Right atrium auricular region (tissue), 2 donors: ENCODE results near the gene FHIT. TPM values are rescaled to one million over a fixed set of nuclear protein-coding genes. Genes with fewer than 3 reads are reported as not detected.

Experiments
- DNase-seq: peaks from one replicate; pipeline ENCODE4 v3.0.0-alpha.2; 2019; ENCODE audit warnings: low spot score
- H3K27ac ChIP-seq, 2 donors: fragments of 200-600 bp; sonication (generic); 1 replicate in 1 of 2; 2 replicates in 1 of 2; pipeline ENCODE4 v1.5.1; 2016 to 2019
- H3K27me3 ChIP-seq, 2 donors: fragments of 200-600 bp; sonication (generic); one replicate each; pipeline versions ENCODE4 v1.5.1 to v1.6.0; 2017 to 2019
- H3K36me3 ChIP-seq: fragments of 200-600 bp; sonication (generic); one replicate; pipeline ENCODE4 v1.5.1; 2016
- H3K4me1 ChIP-seq, 2 donors: fragments of 200-600 bp; sonication (generic); one replicate each; pipeline versions ENCODE4 v1.5.1 to v1.6.0; 2017 to 2019
- H3K4me3 ChIP-seq, 2 donors: fragments of 200-600 bp; sonication (generic); 1 replicate in 1 of 2; 2 replicates in 1 of 2; pipeline ENCODE4 v1.5.1; 2017 to 2019; ENCODE audit warnings: mild to moderate bottlenecking in 1 of 2, moderate library complexity in 1 of 2
- H3K9me3 ChIP-seq, 2 donors: fragments of 200-600 bp; sonication (generic); one replicate each; pipeline ENCODE4 v1.5.1; 2019
- CTCF ChIP-seq, 2 donors: fragments of 200-600 bp; sonication (generic); IDR thresholded peaks; one replicate each; pipeline ENCODE4 v1.5.1; 2019; ENCODE audit warnings: antibody characterized with exemption in 2 of 2
- total RNA-seq, 2 donors: library from RNA; depleted of rRNA; stranded (reverse); fragments of >200 nt; gene quantifications; one replicate each; pipeline ENCODE4 v1.1.0, GENCODE V29; 2016

The FHIT gene
- total RNA-seq, 2 donors from 2014 or later = 10.4 to 11.0 TPM

- no peak for TF ChIP-seq CTCF (IDR thresholded peaks at IDR 0.05)
- no peak overlapping the region for H3K27ac ChIP-seq
- H3K36me3 ChIP-seq = no peaks in the 10 kb centered on the region
- H3K9me3 ChIP-seq = no peaks in the 10 kb centered on the region
- no peaks in the 10 kb centered on the region for H3K27me3 ChIP-seq
- no peak overlapping the region for H3K4me3 ChIP-seq
- no peak for DNase-seq
- H3K4me1 ChIP-seq = no peaks in the 10 kb centered on the region
These were observed 1165.6 kb downstream of the FHIT start for GRCh38 chr3:60085649-60086048.

- Histone ChIP-seq H3K4me3 (no peak overlapping the region), H3K27ac (no peak overlapping the region), H3K27me3 (no peaks in the 10 kb centered on the region), H3K36me3 (no peaks in the 10 kb centered on the region), H3K9me3 (peaks cover 0 to 11% of the 10 kb centered on the region in 2 donors), H3K4me1 (no peaks in the 10 kb centered on the region)
- DNase-seq = no peak
- TF ChIP-seq CTCF (IDR thresholded peaks at IDR 0.05) = no peak
These were observed 1169.7 kb downstream of the FHIT start for GRCh38 chr3:60081381-60082095.

GRCh38 chr3:60080648-60081047 lies 1170.6 kb downstream of the FHIT start:
- no peak for TF ChIP-seq CTCF (IDR thresholded peaks at IDR 0.05)
- Histone ChIP-seq H3K27ac (no peak overlapping the region), H3K4me3 (no peak overlapping the region), H3K36me3 (no peaks in the 10 kb centered on the region), H3K4me1 (no peaks in the 10 kb centered on the region), H3K9me3 (peaks cover 0 to 11% of the 10 kb centered on the region in 2 donors), H3K27me3 (no peaks in the 10 kb centered on the region)
- no peak for DNase-seq

- Histone ChIP-seq H3K4me1 (peaks cover 0 to 3% of the 10 kb centered on the region in 2 donors), H3K4me3 (no peak overlapping the region), H3K27me3 (no peaks in the 10 kb centered on the region), H3K36me3 (no peaks in the 10 kb centered on the region), H3K9me3 (peaks cover 0 to 11% of the 10 kb centered on the region in 2 donors), H3K27ac (no peak overlapping the region)
- TF ChIP-seq CTCF (IDR thresholded peaks at IDR 0.05) = no peak
- no peak for DNase-seq
These were observed 1172.2 kb downstream of the FHIT start for GRCh38 chr3:60079076-60079475.

GRCh38 chr3:60076331-60076730 lies 1174.9 kb downstream of the FHIT start:
- H3K27ac ChIP-seq = no peak overlapping the region
- no peak for DNase-seq
- H3K27me3 ChIP-seq = no peaks in the 10 kb centered on the region
- H3K9me3 ChIP-seq = peaks cover 0 to 11% of the 10 kb centered on the region in 2 donors
- H3K4me3 ChIP-seq = no peak overlapping the region
- peaks cover 0 to 5% of the 10 kb centered on the region in 2 donors for H3K4me1 ChIP-seq
- TF ChIP-seq CTCF (IDR thresholded peaks at IDR 0.05) = no peak
- no peaks in the 10 kb centered on the region for H3K36me3 ChIP-seq

- Histone ChIP-seq H3K36me3 (no peaks in the 10 kb centered on the region), H3K27me3 (no peaks in the 10 kb centered on the region), H3K27ac (no peak overlapping the region), H3K9me3 (peaks cover 0 to 11% of the 10 kb centered on the region in 2 donors), H3K4me3 (no peak overlapping the region), H3K4me1 (peaks cover 0 to 5% of the 10 kb centered on the region in 2 donors)
- TF ChIP-seq CTCF (IDR thresholded peaks at IDR 0.05) = no peak
- no peak for DNase-seq
These were observed 1177.3 kb downstream of the FHIT start for GRCh38 chr3:60073942-60074341.
